ENCODE results near the gene CHTF18.
"Not testable (repeated sequence)": the region's sequence is repeated elsewhere in the genome, so short reads cannot be mapped to it uniquely, and the experiment has no call there.

The CHTF18 gene

GRCh38 chr16:804193-805048, 16.0 kb downstream of the CHTF18 start:
- DNase-seq (ENCODE audit: low read depth in 2 of 3, low spot score in 2 of 3): no peak

GRCh38 chr16:805474-805873, 17.1 kb downstream of the CHTF18 start:
- no peak for DNase-seq (ENCODE audit: low read depth in 2 of 3, low spot score in 2 of 3)

GRCh38 chr16:807347-808084, 19.1 kb downstream of the CHTF18 start:
- DNase-seq (ENCODE audit: low read depth in 2 of 3, low spot score in 2 of 3): peak; percentile 66 to 80 (median 70)

DNA sequence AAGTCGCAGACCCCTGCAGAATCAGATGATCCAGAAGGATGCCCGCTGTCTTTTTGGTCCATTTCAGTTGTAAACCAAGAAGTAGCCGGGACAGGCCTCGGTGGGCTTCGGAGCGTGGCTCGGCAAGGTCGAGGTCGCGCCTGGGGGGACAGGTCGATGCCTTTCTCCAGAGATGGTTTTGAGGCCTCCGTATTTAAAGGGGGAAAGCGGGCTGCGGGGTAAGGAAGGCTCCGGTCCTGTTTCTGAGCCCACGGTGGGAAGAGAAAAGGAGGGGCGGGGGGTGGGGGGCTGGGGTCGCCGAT, 19.6 kb downstream of the CHTF18 start:
- DNase-seq (ENCODE audit: low read depth in 2 of 3, low spot score in 2 of 3): no peak

GRCh38 chr16:813204-813915, 24.9 kb downstream of the CHTF18 start:
- DNase-seq (ENCODE audit: low read depth in 2 of 3, low spot score in 2 of 3): peak in 1 of 3 experiments; percentile 42

- no peak for DNase-seq (ENCODE audit: low read depth in 2 of 3, low spot score in 2 of 3)
These were observed 25.5 kb downstream of the CHTF18 start for GRCh38 chr16:813916-814412.

DNA sequence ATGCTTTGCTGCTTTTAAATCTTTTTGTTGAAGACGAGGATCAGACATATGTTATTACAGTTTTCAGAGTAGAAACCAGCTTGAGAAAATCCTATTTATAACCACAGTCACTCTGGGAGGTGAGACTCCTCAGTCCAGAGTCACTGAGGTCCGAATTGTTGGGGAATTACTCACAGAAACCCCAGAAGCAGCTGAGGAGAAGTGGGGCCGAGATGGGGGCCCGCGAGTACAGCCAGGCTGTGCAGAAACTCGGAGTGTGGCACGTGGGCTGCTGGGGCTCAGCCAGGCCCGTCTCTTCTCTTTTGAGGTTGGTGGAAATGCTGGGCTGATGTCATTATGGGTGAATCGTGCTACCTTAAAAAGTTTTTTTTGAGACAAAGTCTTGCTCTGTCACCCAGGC, 26.6 kb downstream of the CHTF18 start:
- DNase-seq (ENCODE audit: low read depth in 2 of 3, low spot score in 2 of 3): no peak

DNA sequence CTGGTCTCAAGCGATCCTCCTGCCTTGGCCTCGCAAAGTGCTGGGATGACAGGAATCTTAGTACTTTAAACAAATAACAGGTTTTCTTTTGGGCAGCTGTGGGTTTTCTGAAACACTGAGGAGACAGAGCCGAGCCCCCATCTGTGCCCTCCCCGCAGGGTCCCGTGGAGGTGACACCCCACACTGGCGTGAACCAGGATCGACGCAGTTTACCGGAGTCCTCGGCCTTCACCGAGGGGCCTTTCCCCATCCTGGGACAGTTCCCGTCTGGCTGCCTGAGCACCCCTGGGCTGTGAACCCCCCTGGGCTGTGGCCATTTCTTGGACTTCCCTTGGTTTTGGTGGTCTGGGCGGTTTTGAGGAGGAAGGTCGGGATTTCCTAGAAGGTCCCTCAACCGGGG, 27.4 kb downstream of the CHTF18 start:
- no peak for DNase-seq (ENCODE audit: low read depth in 2 of 3, low spot score in 2 of 3)

- no peak for DNase-seq (ENCODE audit: low read depth in 2 of 3, low spot score in 2 of 3)
These were observed 28.8 kb downstream of the CHTF18 start for GRCh38 chr16:817001-817906.

- DNase-seq (ENCODE audit: low read depth in 2 of 3, low spot score in 2 of 3): no peak
These were observed 29.7 kb downstream of the CHTF18 start for GRCh38 chr16:818132-818531.

- DNase-seq (ENCODE audit: low read depth in 2 of 3, low spot score in 2 of 3): no peak
These were observed 30.2 kb downstream of the CHTF18 start for GRCh38 chr16:818592-818991.

- DNase-seq (ENCODE audit: low read depth in 2 of 3, low spot score in 2 of 3): no peak
These were observed 31.1 kb downstream of the CHTF18 start for GRCh38 chr16:819336-820043.

DNA sequence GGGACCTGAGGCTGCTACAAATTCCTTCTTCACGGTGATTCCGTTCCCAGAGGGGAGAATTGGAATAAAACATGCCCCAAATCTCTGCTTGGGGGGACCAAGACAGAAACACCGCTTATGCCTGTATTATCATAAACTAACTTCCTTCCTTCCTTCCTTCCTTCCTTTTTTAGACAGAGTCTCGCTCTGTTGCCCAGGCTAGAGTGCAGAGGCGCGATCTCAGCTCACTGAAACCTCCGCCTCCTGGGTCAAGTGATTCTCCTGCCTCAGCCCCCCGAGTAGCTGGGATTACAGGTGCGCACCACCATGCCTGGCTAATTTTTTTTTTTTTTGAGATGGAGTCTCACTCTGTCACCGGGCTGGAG, 31.6 kb downstream of the CHTF18 start:
- DNase-seq (ENCODE audit: low read depth in 2 of 3, low spot score in 2 of 3): not testable (repeated sequence)

DNA sequence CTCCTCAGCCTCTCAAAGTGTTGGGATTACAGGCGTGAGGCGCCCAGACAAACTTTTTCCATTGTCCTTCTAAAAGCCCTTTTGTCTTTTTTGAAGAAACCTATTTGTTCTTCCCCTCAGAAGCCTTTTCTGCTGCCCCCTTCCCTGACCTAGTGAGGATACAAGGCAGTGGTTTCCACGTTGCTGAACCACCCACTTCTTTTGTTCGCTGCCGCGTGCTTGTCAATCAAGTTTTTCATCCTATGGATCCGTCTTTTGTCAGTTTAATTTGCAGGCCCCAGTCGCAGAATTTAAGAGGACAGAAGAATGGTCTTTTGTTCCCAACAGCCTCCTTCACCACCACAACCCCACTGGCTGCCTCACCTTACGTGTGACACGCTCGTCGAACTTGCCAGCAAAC, 32.3 kb downstream of the CHTF18 start:
- DNase-seq (ENCODE audit: low read depth in 2 of 3, low spot score in 2 of 3): no peak

DNA sequence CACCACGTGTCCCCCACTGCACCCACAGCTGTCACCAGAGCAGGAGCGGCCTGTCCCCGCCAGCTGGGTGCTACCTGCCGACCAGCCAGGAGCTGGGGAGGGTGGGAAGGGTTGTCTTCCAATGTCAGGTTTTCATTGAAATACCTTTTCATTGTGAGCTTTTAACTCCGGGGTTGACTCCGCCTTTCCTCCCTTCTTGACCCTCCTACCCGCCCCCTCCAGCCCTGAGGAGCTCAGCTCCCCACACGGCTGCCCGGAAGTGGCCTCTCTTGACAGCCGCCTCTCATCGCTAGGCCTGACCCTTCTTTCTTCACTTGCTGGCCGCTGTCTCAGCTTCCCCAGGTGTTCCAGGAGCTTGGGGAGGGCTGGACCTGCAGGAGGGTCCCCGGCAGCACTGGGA, 33.3 kb downstream of the CHTF18 start:
- no peak for DNase-seq (ENCODE audit: low read depth in 2 of 3, low spot score in 2 of 3)

DNA sequence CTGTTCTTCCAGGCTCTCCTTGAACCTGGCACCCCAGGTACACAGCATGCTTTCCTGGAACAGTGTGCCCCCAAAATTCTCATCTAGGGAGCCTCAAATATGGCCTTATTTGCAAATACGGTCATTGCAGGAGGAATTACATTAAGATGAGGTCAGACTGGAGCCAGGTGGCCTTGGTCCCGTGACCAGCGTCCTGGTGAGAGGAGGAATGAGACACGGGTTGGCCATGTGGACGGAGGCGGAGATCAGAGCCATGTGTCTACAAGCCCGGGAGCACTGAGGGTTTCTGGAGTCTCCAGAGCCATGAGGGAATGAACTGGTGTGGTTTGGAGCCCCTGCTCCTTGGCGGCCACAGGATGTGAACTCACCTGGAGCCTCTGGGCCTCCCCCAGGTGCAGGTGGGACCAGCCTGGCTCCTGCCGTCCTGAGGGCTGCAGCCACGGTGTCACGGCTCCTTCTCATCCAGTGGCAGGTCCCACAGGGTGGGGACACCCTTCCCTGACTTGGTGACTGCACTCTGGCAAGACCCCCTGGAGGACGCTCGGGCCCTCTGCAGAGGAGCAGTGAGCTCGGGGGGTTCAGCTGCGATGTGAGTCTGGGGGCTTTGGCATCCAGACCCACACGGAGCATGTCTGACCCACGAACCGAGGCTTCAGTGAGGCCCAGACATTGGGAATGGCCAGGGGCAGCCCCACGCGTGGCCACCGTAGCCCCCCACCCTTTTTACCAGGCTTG, 33.9 kb downstream of the CHTF18 start:
- DNase-seq (ENCODE audit: low read depth in 2 of 3, low spot score in 2 of 3): no peak

GRCh38 chr16:822909-823297, 34.5 kb downstream of the CHTF18 start:
- no peak for DNase-seq (ENCODE audit: low read depth in 2 of 3, low spot score in 2 of 3)

- no peak for DNase-seq (ENCODE audit: low read depth in 2 of 3, low spot score in 2 of 3)
These were observed 35.8 kb downstream of the CHTF18 start for GRCh38 chr16:824194-824593.

DNA sequence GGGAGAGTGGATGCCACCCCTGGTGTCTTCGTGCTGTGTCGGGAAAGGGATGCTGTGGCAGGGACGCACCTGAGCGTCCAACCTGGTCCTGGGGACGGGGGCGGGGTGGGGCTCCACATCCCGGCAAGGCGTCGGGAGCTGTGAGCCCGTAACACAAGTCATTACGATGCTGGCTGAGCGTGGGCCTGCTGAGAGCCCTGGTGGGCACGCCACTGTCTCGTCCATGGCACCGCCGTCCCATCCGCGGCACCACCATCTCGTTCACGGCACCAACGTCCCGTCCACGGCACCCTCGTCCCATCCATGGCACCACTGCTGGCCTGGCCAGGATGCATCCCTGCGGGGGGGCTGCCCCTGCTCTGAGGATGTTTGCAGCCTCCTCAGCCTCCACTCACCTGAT, 36.2 kb downstream of the CHTF18 start:
- DNase-seq (ENCODE audit: low read depth in 2 of 3, low spot score in 2 of 3): no peak
